Omental fat pad (tissue), 4 donors: ENCODE results near the gene PM20D2. TPM values are rescaled to one million over a fixed set of nuclear protein-coding genes. Genes with fewer than 3 reads are reported as not detected.

Experiments used
- ATAC-seq: fragments of 150-250 bp; one replicate; pipeline ENCODE4 v1.9.1; 2016; ENCODE audit warnings: mild to moderate bottlenecking, moderate library complexity; ENCODE audit not compliant: low FRiP score
- DNase-seq: peaks from one replicate; pipeline ENCODE4 v3.0.0-alpha.2; 2019; ENCODE audit warnings: low spot score
- total RNA-seq, 4 donors: library from RNA; depleted of rRNA; stranded (reverse); fragments of >200 nt; gene quantifications; one replicate each; pipeline ENCODE4 v1.1.0, GENCODE V29; 2016
- TF ChIP-seq, protein P1 (sequence below), 3 donors: fragments of 450-650 bp; IDR thresholded peaks; one replicate each; pipeline ENCODE4 v1.5.1; 2016 to 2017; ENCODE audit warnings: antibody characterized with exemption in 3 of 3, mild to moderate bottlenecking in 3 of 3, moderate library complexity in 2 of 3

PM20D2 gene, protein sequence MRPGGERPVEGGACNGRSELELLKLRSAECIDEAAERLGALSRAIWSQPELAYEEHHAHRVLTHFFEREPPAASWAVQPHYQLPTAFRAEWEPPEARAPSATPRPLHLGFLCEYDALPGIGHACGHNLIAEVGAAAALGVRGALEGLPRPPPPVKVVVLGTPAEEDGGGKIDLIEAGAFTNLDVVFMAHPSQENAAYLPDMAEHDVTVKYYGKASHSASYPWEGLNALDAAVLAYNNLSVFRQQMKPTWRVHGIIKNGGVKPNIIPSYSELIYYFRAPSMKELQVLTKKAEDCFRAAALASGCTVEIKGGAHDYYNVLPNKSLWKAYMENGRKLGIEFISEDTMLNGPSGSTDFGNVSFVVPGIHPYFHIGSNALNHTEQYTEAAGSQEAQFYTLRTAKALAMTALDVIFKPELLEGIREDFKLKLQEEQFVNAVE
- total RNA-seq = 10 to 100 TPM in 2 of 4 donors, 1 to 10 TPM in 2; 7.1 to 13.5 (median 10.1) TPM

DNA sequence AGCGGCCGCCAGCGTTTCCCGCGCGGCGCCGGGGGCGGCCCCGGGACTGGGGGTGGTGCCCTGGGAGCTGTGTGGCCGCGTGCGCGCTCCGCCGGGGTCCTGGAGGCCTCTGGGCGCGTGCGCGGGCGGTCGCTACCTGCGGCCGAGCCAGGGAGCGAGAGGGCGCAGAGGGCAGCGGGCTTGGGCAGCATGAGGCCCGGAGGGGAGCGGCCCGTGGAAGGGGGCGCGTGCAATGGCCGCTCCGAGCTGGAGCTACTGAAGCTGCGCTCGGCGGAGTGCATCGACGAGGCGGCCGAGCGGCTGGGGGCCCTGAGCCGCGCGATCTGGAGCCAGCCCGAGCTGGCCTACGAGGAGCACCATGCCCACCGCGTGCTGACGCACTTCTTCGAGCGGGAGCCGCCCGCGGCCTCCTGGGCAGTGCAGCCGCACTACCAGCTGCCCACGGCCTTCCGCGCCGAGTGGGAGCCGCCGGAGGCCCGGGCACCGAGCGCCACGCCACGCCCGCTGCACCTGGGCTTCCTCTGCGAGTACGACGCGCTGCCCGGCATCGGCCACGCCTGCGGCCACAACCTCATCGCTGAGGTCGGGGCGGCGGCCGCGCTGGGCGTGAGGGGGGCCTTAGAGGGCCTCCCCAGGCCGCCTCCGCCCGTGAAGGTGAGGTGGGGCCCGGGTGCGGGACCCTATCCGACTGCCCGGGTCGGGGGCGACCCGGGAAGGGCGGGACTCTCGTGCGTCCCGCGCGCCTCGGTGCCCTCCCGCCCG, at the start of gene PM20D2:
TSS of gene PM20D2 (plus strand) at position 100 of the 762 bp plus-strand sequence. CDS start at position 190, 90 bp downstream.
- ATAC-seq = peak; percentile 89

DNA sequence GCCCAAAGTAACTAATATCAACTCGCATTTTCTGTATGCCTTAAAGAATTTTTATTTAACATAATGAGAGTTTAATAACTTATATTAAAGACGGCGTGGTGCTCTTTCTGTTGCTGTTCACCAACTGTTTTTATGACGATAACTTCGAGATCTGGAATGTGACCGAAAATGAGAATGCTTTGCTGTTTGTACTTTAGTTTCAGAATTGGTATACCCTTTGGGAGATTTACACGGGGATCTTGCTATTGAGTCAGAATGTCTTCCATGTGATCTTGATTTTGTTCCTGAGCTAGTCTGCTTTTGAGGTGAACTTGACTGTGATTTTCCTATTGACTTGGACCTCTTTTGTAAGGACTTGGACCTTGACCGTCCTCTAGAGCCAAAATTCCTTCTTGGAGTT, 47.4 kb upstream of the PM20D2 start:
- TF ChIP-seq, protein P1, sequence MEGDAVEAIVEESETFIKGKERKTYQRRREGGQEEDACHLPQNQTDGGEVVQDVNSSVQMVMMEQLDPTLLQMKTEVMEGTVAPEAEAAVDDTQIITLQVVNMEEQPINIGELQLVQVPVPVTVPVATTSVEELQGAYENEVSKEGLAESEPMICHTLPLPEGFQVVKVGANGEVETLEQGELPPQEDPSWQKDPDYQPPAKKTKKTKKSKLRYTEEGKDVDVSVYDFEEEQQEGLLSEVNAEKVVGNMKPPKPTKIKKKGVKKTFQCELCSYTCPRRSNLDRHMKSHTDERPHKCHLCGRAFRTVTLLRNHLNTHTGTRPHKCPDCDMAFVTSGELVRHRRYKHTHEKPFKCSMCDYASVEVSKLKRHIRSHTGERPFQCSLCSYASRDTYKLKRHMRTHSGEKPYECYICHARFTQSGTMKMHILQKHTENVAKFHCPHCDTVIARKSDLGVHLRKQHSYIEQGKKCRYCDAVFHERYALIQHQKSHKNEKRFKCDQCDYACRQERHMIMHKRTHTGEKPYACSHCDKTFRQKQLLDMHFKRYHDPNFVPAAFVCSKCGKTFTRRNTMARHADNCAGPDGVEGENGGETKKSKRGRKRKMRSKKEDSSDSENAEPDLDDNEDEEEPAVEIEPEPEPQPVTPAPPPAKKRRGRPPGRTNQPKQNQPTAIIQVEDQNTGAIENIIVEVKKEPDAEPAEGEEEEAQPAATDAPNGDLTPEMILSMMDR (IDR thresholded peaks at IDR 0.05) = no peak
- no peak for DNase-seq
- no peak for ATAC-seq

More for the DNA sequence above, at the start of gene PM20D2:
- TF ChIP-seq, protein P1 (IDR thresholded peaks at IDR 0.05) = no peak
- DNase-seq = no peak

DNA sequence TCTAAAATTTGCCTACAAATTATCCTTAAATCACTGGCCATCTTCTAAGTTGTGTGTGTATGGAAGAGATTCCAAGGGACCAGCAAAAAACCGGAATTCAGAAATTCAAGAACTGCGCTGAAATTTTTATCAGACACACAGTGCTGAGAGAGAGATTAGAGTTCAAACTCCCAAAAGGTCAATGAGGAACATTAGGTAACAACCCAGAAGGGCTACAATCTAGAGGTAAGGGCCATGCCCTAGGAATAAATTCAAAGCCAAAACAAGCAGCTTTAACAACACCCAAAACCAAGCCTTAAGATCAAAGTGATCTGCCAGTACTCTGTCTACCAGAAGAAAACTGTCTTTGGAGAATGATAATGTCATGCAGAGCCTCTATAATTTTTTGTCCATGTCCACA, 45.7 kb upstream of the PM20D2 start:
- DNase-seq (no peak), ATAC-seq (no peak)
- TF ChIP-seq, protein P1 (IDR thresholded peaks at IDR 0.05) = no peak

DNA sequence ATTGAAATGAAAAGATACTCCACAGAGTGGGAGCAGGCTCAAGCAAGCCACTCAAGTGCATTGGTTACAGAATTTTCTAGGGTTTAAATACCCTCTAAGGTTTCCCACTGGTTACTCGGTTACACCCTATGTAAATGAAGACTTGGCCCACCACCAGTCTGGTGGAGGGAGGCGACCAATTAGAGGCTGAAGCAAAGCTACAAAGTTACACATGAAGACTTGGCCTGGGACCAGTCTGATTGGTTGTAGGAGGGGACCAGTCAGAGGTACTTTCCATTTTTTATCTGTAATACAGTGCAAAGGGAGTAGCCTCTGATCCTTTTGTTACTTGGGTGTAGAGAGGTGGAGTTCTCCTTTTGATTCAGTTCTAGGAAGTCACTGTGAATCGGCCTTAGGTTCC, 35.6 kb upstream of the PM20D2 start:
- DNase-seq (no peak), ATAC-seq (no peak)
- TF ChIP-seq, protein P1 (IDR thresholded peaks at IDR 0.05) = no peak

DNA sequence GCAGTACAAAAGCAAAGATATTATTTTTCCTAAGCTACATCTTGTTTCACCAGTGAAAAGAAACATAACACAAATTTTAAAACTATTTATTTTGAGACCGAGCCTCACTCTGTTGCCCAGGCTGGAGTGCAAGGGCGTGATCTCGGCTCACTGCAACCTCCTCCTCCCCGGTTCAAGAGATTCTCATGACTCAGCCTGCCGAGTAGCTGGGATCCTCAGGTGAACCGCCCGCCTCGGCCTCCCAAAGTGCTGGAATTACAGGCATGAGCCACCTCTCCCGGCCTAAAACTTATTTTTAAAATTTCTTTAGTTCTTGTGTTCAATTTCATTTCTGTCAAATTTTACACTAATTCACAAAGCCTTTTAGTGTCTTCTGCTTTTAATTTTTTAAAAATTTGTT, 33.9 kb upstream of the PM20D2 start:
- TF ChIP-seq, protein P1 (IDR thresholded peaks at IDR 0.05) = no peak
- no peak for ATAC-seq

DNA sequence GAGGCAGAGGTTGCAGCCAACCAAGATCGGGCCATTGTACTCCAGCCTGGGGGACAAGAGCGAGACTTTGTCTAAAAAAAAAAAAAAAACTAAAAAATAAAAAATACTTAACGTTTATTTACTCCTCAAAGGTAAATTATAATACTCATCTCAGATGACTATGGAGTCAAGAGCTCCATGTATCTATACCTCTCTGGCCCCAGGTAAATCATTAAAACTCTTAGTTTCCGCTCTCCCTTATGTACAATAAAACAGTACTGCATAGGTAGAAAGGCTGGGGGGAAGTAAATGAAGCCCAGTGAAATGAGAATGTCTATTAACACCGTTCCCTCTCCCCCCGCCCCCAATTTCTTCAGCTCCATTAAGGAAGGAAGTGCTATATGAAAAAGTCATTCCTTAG, 29.2 kb upstream of the PM20D2 start:
- TF ChIP-seq, protein P1 (IDR thresholded peaks at IDR 0.05) = no peak
- ATAC-seq = no peak
- no peak for DNase-seq

More for the DNA sequence above, 33.9 kb upstream of the PM20D2 start:
- DNase-seq = no peak
